ENCODE measurements around the gene MAP3K5.

- TF ChIP-seq CTCF (IDR thresholded peaks at IDR 0.05), result no peak
- no peak for TF ChIP-seq POLR2A (IDR thresholded peaks at IDR 0.05)
- no peak for TF ChIP-seq EP300 (IDR thresholded peaks at IDR 0.05)
These were observed 270.4 kb downstream of the MAP3K5 start for GRCh38 chr6:136521911-136522310.
